Measurements from ENCODE around the gene MYOM1.

MYOM1 gene

GRCh38 chr18:3147935-3148554 is 71.7 kb downstream of the MYOM1 start:
- no peak for DNase-seq

GRCh38 chr18:3140986-3141639 is 78.7 kb downstream of the MYOM1 start:
- DNase-seq = no peak

- DNase-seq = no peak
Observed at GRCh38 chr18:3140342-3140741, 79.4 kb downstream of the MYOM1 start.

GRCh38 chr18:3139406-3139805 is 80.4 kb downstream of the MYOM1 start:
- no peak for DNase-seq

- no peak for DNase-seq
Observed at GRCh38 chr18:3138274-3138975, 81.3 kb downstream of the MYOM1 start.

GRCh38 chr18:3135536-3135935 is 84.2 kb downstream of the MYOM1 start:
- no peak for DNase-seq

GRCh38 chr18:3132700-3133099 is 87.1 kb downstream of the MYOM1 start:
- DNase-seq = no peak

GRCh38 chr18:3130344-3130743 is 89.4 kb downstream of the MYOM1 start:
- no peak for DNase-seq

- DNase-seq = no peak
Observed at GRCh38 chr18:3129053-3129864, 90.5 kb downstream of the MYOM1 start.

GRCh38 chr18:3126457-3127097 is 93.2 kb downstream of the MYOM1 start:
- DNase-seq = no peak

- no peak for DNase-seq
Observed at GRCh38 chr18:3124822-3125221, 94.9 kb downstream of the MYOM1 start.

- no peak for DNase-seq
Observed at GRCh38 chr18:3122851-3123250, 96.9 kb downstream of the MYOM1 start.

GRCh38 chr18:3121259-3121658 is 98.5 kb downstream of the MYOM1 start:
- no peak for DNase-seq

- DNase-seq = no peak
Observed at GRCh38 chr18:3120356-3120755, 99.4 kb downstream of the MYOM1 start.

GRCh38 chr18:3119401-3120341 is 100.1 kb downstream of the MYOM1 start:
- DNase-seq = no peak

- DNase-seq = no peak
Observed at GRCh38 chr18:3118195-3119010, 101.4 kb downstream of the MYOM1 start.

- DNase-seq = no peak
Observed at GRCh38 chr18:3117493-3118192, 102.1 kb downstream of the MYOM1 start.

- DNase-seq = no peak
Observed at GRCh38 chr18:3115447-3116030, 104.2 kb downstream of the MYOM1 start.

GRCh38 chr18:3114451-3114850 is 105.3 kb downstream of the MYOM1 start:
- no peak for DNase-seq

- DNase-seq = no peak
Observed at GRCh38 chr18:3114026-3114425, 105.7 kb downstream of the MYOM1 start.
